HG02798 (cell line): Measurements from ENCODE around the gene MLPH.

Experiments
- ATAC-seq: cut with Tn5 transposase; IDR thresholded peaks from one replicate; pipeline ENCODE4 v1.9.1; 2021; ENCODE audit warnings: mild to moderate bottlenecking; ENCODE audit not compliant: unreplicated experiment, poor library complexity

Gene MLPH

DNA sequence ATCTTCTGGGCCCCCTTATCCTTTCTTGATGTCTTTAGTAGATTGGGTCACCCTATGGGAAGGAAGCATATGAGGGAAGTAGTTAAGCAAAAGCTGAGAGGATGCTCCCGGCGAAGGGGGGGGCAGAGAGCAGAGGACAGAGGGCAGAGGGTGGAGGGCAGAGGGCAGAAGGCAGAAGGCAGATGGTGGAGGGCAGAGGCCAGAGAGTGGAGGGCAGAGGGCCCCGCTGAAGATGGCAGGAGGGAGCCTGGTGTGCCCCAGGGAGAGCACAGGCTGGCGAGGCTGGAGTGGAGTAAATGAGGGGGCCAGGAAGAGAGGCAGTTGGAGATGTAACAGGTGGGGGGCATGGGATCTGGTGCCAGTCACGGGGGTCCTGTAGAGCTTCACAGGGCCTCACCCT, 7.0 kb downstream of the MLPH start:
- no peak for ATAC-seq

GRCh38 chr2:237495521-237496117, 8.6 kb downstream of the MLPH start:
- ATAC-seq = no peak

DNA sequence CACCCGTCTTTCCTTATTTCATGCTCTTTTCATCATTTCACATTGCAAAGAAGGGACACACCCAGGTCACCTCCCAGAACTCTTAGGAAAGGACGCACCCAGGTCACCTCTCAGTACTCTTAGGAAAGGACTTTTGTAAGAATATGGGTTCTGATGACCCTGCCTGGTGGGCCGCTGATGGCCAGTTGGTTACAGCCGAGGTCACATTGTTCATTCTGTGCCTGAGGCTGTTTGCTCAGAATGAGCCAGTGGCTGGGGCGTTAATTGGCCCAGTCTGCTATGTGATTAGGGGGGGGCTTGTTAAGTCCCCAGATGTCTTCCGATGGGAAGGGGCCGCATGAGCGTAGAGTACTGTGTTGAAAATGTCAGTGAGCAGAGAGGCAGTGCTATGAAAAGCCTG, 9.4 kb downstream of the MLPH start:
- no peak for ATAC-seq

DNA sequence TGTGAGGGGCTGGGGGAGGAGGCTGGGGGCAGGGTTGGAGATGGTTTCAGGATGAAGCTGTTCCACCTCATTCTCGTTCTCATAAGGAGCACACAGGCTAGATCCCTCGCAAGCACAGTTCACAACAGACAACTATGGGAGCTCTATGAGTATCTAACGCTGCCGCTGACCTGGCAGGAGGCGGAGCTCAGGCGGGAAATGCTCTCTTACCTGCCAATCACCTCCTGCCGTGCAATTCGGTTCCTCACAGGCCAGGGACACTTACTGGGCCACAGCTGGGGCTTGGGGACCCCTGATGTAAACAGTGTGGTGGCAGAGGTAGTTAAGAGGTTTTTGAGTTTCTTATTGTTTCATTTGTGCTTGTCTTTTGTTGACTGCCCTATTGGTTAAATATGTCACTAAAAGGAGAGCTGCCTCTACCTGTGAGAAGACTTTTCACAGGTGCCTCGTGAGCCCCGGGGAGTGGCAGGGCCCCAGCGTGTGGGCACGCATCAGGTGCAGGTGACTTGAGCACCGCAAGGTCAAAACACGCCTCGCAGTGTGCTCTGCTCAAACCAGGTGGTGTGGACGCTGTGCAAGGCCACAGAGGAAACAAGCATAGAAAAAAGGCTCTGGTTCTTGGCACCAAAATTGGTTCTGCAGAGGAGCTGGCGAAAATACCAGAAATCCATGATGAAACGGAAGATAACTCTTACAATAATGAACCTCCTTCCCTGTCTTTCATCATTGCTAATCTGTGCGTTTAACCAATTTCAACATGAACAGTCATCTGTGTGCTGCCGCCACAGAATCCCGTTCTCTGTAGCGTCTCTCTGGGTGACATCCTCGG, 10.2 kb downstream of the MLPH start:
- no peak for ATAC-seq

- ATAC-seq = no peak
Observed at GRCh38 chr2:237497838-237498186, 10.8 kb downstream of the MLPH start.

GRCh38 chr2:237498341-237498740, 11.3 kb downstream of the MLPH start:
- ATAC-seq = no peak

- ATAC-seq = no peak
Observed at GRCh38 chr2:237500681-237501424, 13.8 kb downstream of the MLPH start.

DNA sequence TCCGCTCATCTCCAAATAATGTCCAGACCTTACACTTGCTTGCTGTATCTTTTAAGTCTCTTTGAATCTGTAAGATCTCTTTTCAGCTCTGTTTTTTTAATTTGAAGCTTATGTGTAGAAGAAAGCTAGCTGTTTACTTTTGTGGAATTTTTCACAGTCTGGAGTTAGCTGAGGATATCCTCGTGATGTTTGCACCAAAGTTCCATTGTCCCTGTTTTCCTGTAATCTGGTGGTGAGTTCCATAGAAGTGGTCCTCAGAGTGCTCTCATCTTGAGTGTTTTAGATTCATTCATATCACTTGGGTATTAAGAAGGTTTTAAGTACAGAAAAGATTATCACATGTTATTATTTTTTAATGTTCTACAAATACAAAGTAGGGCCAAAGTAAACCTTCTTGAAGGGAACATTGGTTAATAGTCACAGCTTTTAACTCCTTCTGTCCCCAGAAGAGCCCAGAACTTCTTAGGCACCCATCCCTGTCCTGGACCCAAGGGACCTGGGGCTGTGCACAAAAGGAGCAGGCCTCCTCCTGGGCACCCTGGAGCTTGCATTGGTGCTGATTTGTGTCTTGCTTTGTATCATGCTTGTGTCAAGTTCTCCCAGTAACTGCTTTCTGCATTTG, 15.0 kb downstream of the MLPH start:
- no peak for ATAC-seq

- no peak for ATAC-seq
Observed at GRCh38 chr2:237503201-237503600, 16.1 kb downstream of the MLPH start.

- ATAC-seq = no peak
Observed at GRCh38 chr2:237505188-237505939, 18.3 kb downstream of the MLPH start.

GRCh38 chr2:237507512-237507911, 20.5 kb downstream of the MLPH start:
- no peak for ATAC-seq

DNA sequence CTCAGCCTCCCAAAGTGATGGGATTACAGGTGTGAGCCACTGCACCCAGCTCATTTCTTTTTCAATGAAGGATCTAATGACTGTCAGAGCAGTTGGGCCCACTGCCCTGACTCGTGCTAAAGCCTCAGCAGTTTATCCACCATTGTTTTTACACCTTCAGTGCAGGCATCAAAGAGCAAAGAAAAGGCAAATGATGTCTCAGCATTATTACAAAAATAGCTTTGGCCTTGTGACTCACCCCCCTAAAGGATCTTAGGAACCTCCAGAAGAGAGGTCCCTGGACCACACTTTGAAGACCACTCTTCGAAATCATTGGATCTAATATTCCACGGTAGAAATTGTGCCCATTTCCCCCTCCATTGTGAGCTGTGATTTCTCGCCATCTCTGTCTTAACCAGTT, 21.3 kb downstream of the MLPH start:
- no peak for ATAC-seq

DNA sequence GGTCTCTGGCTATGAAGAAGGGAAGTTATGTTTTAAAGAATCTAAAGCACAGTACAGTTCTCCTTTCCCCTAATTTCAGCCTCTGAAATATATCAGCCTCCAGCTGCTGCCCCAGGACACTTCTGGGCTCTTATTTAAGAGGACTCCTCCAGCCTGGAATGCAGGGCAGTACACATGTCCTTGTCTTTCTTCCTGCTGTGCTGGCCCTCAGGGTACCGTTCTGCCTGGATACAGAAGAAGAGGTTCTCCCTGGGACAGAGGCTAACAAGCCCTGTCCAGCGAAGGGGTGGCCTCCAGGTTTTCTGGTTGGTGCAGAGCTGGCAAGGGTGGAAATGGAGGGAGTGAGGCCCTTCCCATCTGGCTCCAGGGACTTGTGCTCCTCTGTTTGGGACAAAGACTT, 22.1 kb downstream of the MLPH start:
- no peak for ATAC-seq

- ATAC-seq = no peak
Observed at GRCh38 chr2:237509905-237510304, 22.9 kb downstream of the MLPH start.

- no peak for ATAC-seq
Observed at GRCh38 chr2:237510502-237511217, 23.6 kb downstream of the MLPH start.

- no peak for ATAC-seq
Observed at GRCh38 chr2:237511433-237511832, 24.4 kb downstream of the MLPH start.

GRCh38 chr2:237511885-237512405, 24.9 kb downstream of the MLPH start:
- ATAC-seq = no peak

DNA sequence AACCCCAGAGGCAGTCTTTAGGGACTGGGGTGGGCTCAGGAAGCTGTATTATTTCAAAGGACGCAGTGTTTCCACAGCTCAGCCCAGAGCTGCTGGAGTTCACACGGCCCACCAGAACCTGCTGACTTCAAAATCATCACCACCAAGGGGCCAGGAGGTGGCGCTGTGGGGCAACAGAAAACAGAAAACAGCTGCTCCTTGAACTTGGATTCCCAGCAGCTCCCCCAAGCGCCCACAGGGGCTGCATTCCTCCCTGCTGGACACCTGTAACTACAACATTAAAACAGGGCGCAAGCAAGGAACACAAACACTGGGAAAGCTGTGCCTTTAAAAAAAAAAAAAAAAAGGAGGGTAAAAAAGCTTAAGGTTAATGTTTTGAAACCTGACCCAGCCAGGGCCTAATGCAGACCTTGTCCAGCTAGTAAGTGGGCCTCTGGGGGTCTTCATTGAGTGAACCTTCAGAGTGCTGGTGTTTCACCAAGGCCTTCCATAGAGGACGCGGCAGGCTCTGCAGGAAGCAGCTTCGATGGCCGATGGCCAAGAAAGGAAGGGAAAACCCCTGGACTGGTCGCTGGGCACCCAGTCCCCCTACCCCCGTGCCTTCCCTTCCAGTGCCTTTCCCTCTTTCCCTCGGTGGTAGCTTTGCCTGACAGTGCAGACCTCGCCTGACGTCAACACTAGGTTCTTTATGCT, 25.9 kb downstream of the MLPH start:
- ATAC-seq = peak; percentile 55

- ATAC-seq = no peak
Observed at GRCh38 chr2:237513693-237514092, 26.6 kb downstream of the MLPH start.
